Measurements from ENCODE around the gene BRMS1.
"Not testable (repeated sequence)": the region's sequence is repeated elsewhere in the genome, so short reads cannot be mapped to it uniquely, and the experiment has no call there.

The BRMS1 gene

GRCh38 chr11:66344550-66345315 is at the start of gene BRMS1:
Gene BRMS1 (minus strand): TSS chr11:66345104. CDS start chr11:66342234, 2,870 bp downstream.
- peak within 1 kb of the TSS; percentile 97 for H3K27ac ChIP-seq
- TF ChIP-seq CTCF (IDR thresholded peaks at IDR 0.05) (peak; percentile 21; the same call in 1 of the 2 replicates), ZFX (IDR thresholded peaks at IDR 0.05; ENCODE audit: borderline replicate concordance) (no peak)

DNA sequence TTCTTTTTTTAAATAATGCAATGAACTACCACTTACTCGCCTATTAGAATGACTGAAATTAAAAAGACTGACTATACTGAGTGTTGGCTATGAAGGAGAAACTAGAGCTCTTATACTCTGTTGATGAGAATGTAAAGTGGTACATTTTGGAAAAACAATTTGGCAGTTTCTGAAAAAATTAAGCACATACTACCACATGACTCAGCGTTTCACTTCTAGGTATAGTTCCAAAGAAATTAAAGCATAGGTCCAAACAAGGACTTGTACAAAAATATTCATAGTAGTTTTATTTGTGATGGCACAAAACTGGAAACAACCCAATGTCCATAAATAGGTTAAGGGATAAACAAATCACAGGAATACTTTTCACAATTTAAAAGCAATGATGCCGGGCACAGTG is 49.0 kb upstream of the BRMS1 start:
- TF ChIP-seq CTCF (IDR thresholded peaks at IDR 0.05) (no peak), ZFX (IDR thresholded peaks at IDR 0.05; ENCODE audit: borderline replicate concordance) (no peak)
- H3K27ac ChIP-seq, result no peak overlapping the region

GRCh38 chr11:66391322-66391721 is 46.4 kb upstream of the BRMS1 start:
- TF ChIP-seq CTCF (IDR thresholded peaks at IDR 0.05) (no peak), ZFX (IDR thresholded peaks at IDR 0.05; ENCODE audit: borderline replicate concordance) (no peak)
- no peak overlapping the region for H3K27ac ChIP-seq

DNA sequence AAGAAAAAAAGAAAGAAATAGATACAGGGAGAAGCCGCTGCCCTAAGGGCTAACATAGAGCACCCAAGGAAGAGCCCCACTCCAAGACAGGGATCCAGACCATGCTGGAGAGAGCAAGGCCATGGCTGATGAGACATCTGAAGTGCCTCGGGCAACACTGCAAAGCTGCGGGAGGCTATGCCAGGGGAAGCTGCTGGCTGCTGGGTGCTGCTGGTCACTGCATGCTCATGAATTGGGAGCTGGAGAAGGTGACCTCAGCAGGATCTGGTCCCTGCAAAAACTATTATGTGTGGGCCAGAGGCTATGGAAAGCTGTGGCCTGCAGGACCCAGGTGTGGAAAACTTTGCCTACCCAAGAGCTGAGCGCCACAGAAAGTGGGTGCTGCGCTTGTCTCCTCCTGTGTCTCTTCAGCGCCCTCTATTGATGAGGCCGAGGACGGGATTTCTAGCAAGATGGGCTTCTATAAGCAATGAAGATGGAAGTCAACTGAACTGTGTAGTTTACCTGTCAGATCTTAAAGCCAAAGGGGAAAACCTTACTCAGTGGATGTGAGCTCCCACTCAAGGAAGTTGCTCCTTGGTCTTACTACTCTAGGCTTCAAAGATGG is 44.0 kb upstream of the BRMS1 start:
- TF ChIP-seq CTCF (IDR thresholded peaks at IDR 0.05) (peak; percentile 91), ZFX (IDR thresholded peaks at IDR 0.05; ENCODE audit: borderline replicate concordance) (no peak)
- H3K27ac ChIP-seq, result no peak overlapping the region

GRCh38 chr11:66386171-66387069 is 41.5 kb upstream of the BRMS1 start:
- no peak overlapping the region for H3K27ac ChIP-seq

GRCh38 chr11:66384316-66384715 is 39.4 kb upstream of the BRMS1 start:
- H3K27ac ChIP-seq, result peak overlapping the region; percentile 30; the same call in 1 of the 2 replicates

More at GRCh38 chr11:66386171-66387069, 41.5 kb upstream of the BRMS1 start:
- TF ChIP-seq CTCF (IDR thresholded peaks at IDR 0.05), result peak; percentile 94
- no peak for TF ChIP-seq ZFX (IDR thresholded peaks at IDR 0.05; ENCODE audit: borderline replicate concordance)

DNA sequence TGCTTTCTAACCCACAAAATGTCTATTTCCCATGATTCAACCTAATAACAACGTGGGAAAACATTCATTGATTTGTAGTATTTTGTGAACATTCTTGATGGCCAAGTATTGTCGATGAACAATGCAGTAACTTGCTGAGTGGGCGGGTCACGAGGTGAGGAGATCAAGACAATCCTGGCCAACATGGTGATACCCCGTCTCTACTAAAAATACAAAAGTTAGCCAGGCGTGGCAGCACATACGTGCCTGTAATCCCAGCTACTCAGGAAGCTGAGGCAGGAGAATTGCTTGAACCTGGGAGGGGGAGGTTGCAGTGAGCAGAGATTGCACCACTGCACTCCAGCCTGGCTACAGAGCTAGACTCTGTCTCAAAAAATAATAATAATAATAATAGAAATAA is 35.4 kb upstream of the BRMS1 start:
- not testable (repeated sequence) for H3K27ac ChIP-seq

GRCh38 chr11:66373690-66374287 is 28.9 kb upstream of the BRMS1 start:
- peak overlapping the region; percentile 97 for H3K27ac ChIP-seq
